GM23338 (cell line): Measurements from ENCODE around the gene OR10H1. TPM values are rescaled to one million over a fixed set of nuclear protein-coding genes. Genes with fewer than 3 reads are reported as not detected.

ENCODE experiments used
- ATAC-seq: fragments of 200-7000 bp; cut with Tn5 transposase; 3 replicates; pipeline ENCODE4 v1.9.1; 2020
- DNase-seq: peaks from one replicate; pipeline ENCODE4 v3.0.0-alpha.2; 2015; ENCODE audit warnings: low spot score
- H2AFZ ChIP-seq: fragments of 200-600 bp; sonication (generic); 2 replicates; pipeline ENCODE4 v1.8.0; 2016; ENCODE audit warnings: antibody characterized with exemption, mild to moderate bottlenecking, moderate library complexity
- H3F3A ChIP-seq: fragments of 200-600 bp; sonication (generic); replicated peaks from 2 replicates; pipeline ENCODE4 v1.8.0; 2017; ENCODE audit warnings: antibody characterized with exemption, mixed run types, low read depth
- H3K27ac ChIP-seq: fragments of 200-600 bp; sonication (generic); 2 replicates; pipeline ENCODE4 v1.6.1; 2016; ENCODE audit warnings: low read depth
- H3K27me3 ChIP-seq: fragments of 200-600 bp; sonication (generic); 2 replicates; pipeline ENCODE4 v1.8.0; 2016; ENCODE audit warnings: mild to moderate bottlenecking, mixed run types, moderate library complexity; ENCODE audit not compliant: insufficient read depth
- H3K36me3 ChIP-seq: fragments of 200-600 bp; sonication (generic); 2 replicates; pipeline ENCODE4 v1.8.0; 2016; ENCODE audit warnings: mild to moderate bottlenecking; ENCODE audit not compliant: insufficient read depth
- H3K4me1 ChIP-seq: fragments of 200-600 bp; sonication (generic); 2 replicates; pipeline ENCODE4 v1.8.0; 2016; ENCODE audit warnings: mild to moderate bottlenecking, moderate library complexity; ENCODE audit not compliant: insufficient read depth
- H3K4me2 ChIP-seq: fragments of 200-600 bp; sonication (generic); 2 replicates; pipeline ENCODE4 v1.7.1; 2017; ENCODE audit warnings: mixed run types
- H3K4me3 ChIP-seq: fragments of 200-600 bp; sonication (generic); 2 replicates; pipeline ENCODE4 v1.6.1; 2016; ENCODE audit warnings: mixed run types
- H3K79me2 ChIP-seq: fragments of 200-600 bp; sonication (generic); replicated peaks from 2 replicates; pipeline ENCODE4 v1.8.0; 2017; ENCODE audit warnings: mild to moderate bottlenecking; ENCODE audit not compliant: insufficient read depth
- H3K9me2 ChIP-seq: fragments of 200-600 bp; sonication (generic); 2 replicates; pipeline ENCODE4 v1.8.0; 2017; ENCODE audit not compliant: insufficient read depth
- H4K20me1 ChIP-seq: fragments of 200-600 bp; sonication (generic); replicated peaks from 2 replicates; pipeline ENCODE4 v1.8.0; 2017; ENCODE audit warnings: mild to moderate bottlenecking; ENCODE audit not compliant: insufficient read depth
- H3K27ac Mint-ChIP-seq: 2 replicates; pipeline ENCODE4 v1.8.0; 2020; ENCODE audit warnings: inconsistent platforms, mild to moderate bottlenecking, moderate library complexity, mixed read lengths
- H3K27me3 Mint-ChIP-seq: 3 replicates; pipeline ENCODE4 v1.8.0; 2022; ENCODE audit warnings: low read depth, mild to moderate bottlenecking, moderate library complexity, mixed read lengths, inconsistent platforms; ENCODE audit not compliant: insufficient read depth, poor library complexity
- H3K36me3 Mint-ChIP-seq: 3 replicates; pipeline ENCODE4 v1.8.0; 2021; ENCODE audit warnings: low read depth, mild to moderate bottlenecking, inconsistent platforms, moderate library complexity, mixed read lengths
- H3K4me1 Mint-ChIP-seq: 3 replicates; pipeline ENCODE4 v1.8.0; 2020; ENCODE audit warnings: mild to moderate bottlenecking, inconsistent platforms, mixed read lengths
- H3K4me3 Mint-ChIP-seq: 3 replicates; pipeline ENCODE4 v1.8.0; 2021; ENCODE audit warnings: moderate library complexity, mild to moderate bottlenecking, inconsistent platforms, mixed read lengths
- H3K9me3 Mint-ChIP-seq: 3 replicates; pipeline ENCODE4 v1.8.0; 2020; ENCODE audit warnings: moderate library complexity, mild to moderate bottlenecking, inconsistent platforms, mixed read lengths
- CTCF ChIP-seq, 2 experiments: fragments of 200-600 bp in 1 of 2; sonication (generic) in 1 of 2; conservative IDR thresholded peaks; 2 replicates each; pipeline versions ENCODE4 v1.5.1 to v1.6.1; 2016 to 2017; ENCODE audit warnings: antibody characterized with exemption in 2 of 2, low read depth in 2 of 2, mild to moderate bottlenecking in 2 of 2, moderate library complexity in 1 of 2
- ETS1 ChIP-seq: IDR thresholded peaks from 2 replicates; pipeline ENCODE4 v1.6.1; 2016; ENCODE audit warnings: antibody characterized with exemption
- EZH2 ChIP-seq: fragments of 200-600 bp; sonication (generic); IDR thresholded peaks from one replicate; pipeline ENCODE4 v1.8.0; 2017; ENCODE audit warnings: antibody characterized with exemption, mild to moderate bottlenecking, low read depth; ENCODE audit not compliant: unreplicated experiment
- EZH2phosphoT487 ChIP-seq: fragments of 200-600 bp; sonication (generic); IDR thresholded peaks from one replicate; pipeline ENCODE4 v1.8.1; 2018; ENCODE audit warnings: antibody characterized with exemption; ENCODE audit not compliant: unreplicated experiment
- NANOG ChIP-seq: IDR thresholded peaks from 2 replicates; pipeline ENCODE4 v1.6.1; 2016; ENCODE audit warnings: antibody characterized with exemption, borderline replicate concordance
- POLR2AphosphoS5 ChIP-seq: IDR thresholded peaks from 2 replicates; pipeline ENCODE4 v1.6.1; 2016; ENCODE audit warnings: antibody characterized with exemption, low read depth
- STAT1 ChIP-seq: IDR thresholded peaks from one replicate; pipeline ENCODE4 v1.6.1; 2016; ENCODE audit warnings: antibody characterized with exemption; ENCODE audit not compliant: unreplicated experiment
- ZNF114 ChIP-seq: fragments of 250-450 bp; sonication (Bioruptor Pico); IDR thresholded peaks from 2 replicates; pipeline ENCODE4 v1.5.0; 2020; ENCODE audit warnings: mild to moderate bottlenecking, moderate library complexity
- ZNF331 ChIP-seq: fragments of 250-450 bp; sonication (Bioruptor Pico); IDR thresholded peaks from 2 replicates; pipeline ENCODE4 v1.5.0; 2020; ENCODE audit warnings: low read depth, mild to moderate bottlenecking, moderate library complexity
- ZNF462 ChIP-seq: fragments of 250-450 bp; sonication (Bioruptor Pico); IDR thresholded peaks from 2 replicates; pipeline ENCODE4 v1.5.0; 2020; ENCODE audit warnings: mild to moderate bottlenecking, moderate library complexity
- polyA plus RNA-seq: library from polyadenylated mRNA; unstranded; fragments of >200 nt; fragmentation: Nextera tagmentation; extraction: Ambion mirVana; gene quantifications from 2 replicates; pipeline ENCODE4 v1.2.1, GENCODE V29; 2016
- total RNA-seq: library from RNA; depleted of rRNA; stranded (reverse); fragments of >200 nt; shearing (Covaris generic); gene quantifications from 2 replicates; pipeline ENCODE4 v1.2.3, GENCODE V29; 2014
- TF ChIP-seq, protein P1 (sequence below): IDR thresholded peaks from one replicate; pipeline ENCODE4 v1.6.1; 2018; ENCODE audit warnings: antibody characterized with exemption; ENCODE audit not compliant: unreplicated experiment

The OR10H1 gene
- total and polyA plus RNA-seq, 2 experiments from 2014 or later, result not detected

DNA sequence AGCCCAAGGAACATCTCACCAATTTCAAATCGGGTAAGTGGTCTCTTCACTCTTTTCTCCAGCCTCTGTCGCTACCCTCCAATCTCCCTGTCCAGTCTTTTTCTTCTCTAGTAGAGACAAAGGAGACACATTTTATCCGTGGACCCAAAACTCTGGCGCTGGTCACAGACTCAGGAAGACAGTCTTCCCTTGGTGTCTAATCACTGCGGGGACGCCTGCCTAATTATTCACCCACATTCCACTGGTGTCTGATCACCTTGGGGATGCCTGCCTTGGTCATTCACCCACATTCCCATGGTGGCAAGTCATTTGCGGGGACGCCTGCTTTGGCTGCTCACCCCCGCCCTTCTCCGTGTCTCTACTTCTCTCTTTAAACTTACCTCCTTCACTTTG is 13.8 kb upstream of the OR10H1 start:
- Mint-ChIP-seq H3K27me3 (peaks cover 4% of the 10 kb centered on the region), H3K27ac (no peak overlapping the region), H3K4me1 (no peaks in the 10 kb centered on the region), H3K4me3 (no peak overlapping the region), H3K9me3 (no peaks in the 10 kb centered on the region; the same call in none of the 3 replicates), H3K36me3 (peaks cover 25% of the 10 kb centered on the region)
- H3K4me3 ChIP-seq, result no peak overlapping the region
- H3K36me3 ChIP-seq, result no peaks in the 10 kb centered on the region; the same call in 1 of the 2 replicates
- no peaks in the 10 kb centered on the region for H3K79me2 ChIP-seq
- no peaks in the 10 kb centered on the region for H4K20me1 ChIP-seq
- no peaks in the 10 kb centered on the region for H3F3A ChIP-seq
- DNase-seq (no peak), ATAC-seq (no peak)
- H3K9me2 ChIP-seq, result no peaks in the 10 kb centered on the region
- H2AFZ ChIP-seq, result no peak overlapping the region
- no peak overlapping the region for H3K27ac ChIP-seq
- no peaks in the 10 kb centered on the region for H3K27me3 ChIP-seq
- H3K4me1 ChIP-seq, result no peaks in the 10 kb centered on the region
- no peak overlapping the region for H3K4me2 ChIP-seq
- no peak for TF ChIP-seq ZNF114 (CRISPR knock-in tag)
- TF ChIP-seq ETS1, result no peak
- no peak for TF ChIP-seq CTCF (conservative IDR thresholded peaks at IDR 0.05; ENCODE audit: low read depth in 2 of 2)
- TF ChIP-seq, protein P1, sequence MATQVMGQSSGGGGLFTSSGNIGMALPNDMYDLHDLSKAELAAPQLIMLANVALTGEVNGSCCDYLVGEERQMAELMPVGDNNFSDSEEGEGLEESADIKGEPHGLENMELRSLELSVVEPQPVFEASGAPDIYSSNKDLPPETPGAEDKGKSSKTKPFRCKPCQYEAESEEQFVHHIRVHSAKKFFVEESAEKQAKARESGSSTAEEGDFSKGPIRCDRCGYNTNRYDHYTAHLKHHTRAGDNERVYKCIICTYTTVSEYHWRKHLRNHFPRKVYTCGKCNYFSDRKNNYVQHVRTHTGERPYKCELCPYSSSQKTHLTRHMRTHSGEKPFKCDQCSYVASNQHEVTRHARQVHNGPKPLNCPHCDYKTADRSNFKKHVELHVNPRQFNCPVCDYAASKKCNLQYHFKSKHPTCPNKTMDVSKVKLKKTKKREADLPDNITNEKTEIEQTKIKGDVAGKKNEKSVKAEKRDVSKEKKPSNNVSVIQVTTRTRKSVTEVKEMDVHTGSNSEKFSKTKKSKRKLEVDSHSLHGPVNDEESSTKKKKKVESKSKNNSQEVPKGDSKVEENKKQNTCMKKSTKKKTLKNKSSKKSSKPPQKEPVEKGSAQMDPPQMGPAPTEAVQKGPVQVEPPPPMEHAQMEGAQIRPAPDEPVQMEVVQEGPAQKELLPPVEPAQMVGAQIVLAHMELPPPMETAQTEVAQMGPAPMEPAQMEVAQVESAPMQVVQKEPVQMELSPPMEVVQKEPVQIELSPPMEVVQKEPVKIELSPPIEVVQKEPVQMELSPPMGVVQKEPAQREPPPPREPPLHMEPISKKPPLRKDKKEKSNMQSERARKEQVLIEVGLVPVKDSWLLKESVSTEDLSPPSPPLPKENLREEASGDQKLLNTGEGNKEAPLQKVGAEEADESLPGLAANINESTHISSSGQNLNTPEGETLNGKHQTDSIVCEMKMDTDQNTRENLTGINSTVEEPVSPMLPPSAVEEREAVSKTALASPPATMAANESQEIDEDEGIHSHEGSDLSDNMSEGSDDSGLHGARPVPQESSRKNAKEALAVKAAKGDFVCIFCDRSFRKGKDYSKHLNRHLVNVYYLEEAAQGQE, result no peak
- no peak for TF ChIP-seq EZH2phosphoT487
- TF ChIP-seq EZH2, result no peak
- no peak for TF ChIP-seq ZNF331
- TF ChIP-seq STAT1, result no peak
- no peak for TF ChIP-seq NANOG
- no peak for TF ChIP-seq ZNF462 (CRISPR knock-in tag)
- no peak for TF ChIP-seq POLR2AphosphoS5
